ENCODE results near the gene SLFN12. TPM values are rescaled to one million over a fixed set of nuclear protein-coding genes. Genes with fewer than 3 reads are reported as not detected.
"Not testable (repeated sequence)": the region's sequence is repeated elsewhere in the genome, so short reads cannot be mapped to it uniquely, and the experiment has no call there.

The SLFN12 gene
- 10 to 100 TPM; 17.7 to 23.7 (median 20.0) TPM for polyA plus RNA-seq (ENCODE audit: insufficient read length in 3 of 3)

GRCh38 chr17:35432176-35433074 is at the start of gene SLFN12:
Gene SLFN12 (minus strand): TSS chr17:35432500. CDS start chr17:35423028, 9,472 bp downstream.
- DNase-seq (ENCODE audit: low read depth in 3 of 3, low spot score in 2 of 3): peak; percentile 86 to 91 (median 87)

DNA sequence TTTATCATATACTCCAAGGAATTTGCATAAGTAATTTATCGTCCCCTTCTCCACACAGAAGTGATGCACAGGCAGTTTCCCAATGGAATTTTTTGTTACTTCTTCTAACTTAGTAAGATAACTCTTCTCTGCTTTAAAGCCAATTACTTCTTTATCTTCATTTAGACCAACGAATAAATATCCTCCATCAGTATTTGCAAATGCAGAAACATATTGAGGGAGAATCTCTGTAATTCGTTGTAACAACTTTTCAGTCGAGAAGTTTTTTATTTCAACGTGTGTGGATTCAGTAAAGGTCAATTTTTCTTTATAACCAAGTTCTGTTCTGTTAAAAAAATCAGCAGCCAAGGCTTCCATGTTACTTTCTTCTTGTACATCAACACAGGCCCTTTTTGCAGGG is 47.0 kb upstream of the SLFN12 start:
- DNase-seq (ENCODE audit: low read depth in 3 of 3, low spot score in 2 of 3): no peak

DNA sequence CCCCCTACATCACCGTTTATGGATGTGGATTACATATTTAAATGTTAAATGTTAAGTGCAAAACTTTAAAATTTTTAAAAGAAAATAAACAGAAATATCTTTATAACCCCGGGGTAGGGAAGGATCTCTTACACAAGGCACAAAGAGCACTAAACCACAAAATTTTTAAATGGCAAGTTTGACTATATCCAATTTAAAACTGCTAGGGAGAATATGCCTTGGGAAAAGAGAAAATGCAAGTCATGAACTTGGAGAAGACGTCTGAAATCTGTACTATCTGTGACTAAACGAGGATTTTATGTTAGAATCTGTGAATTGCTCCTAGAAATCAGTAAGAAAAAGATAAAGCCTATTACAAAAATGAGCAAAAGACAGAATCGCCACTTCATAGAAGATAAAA is 44.9 kb upstream of the SLFN12 start:
- DNase-seq (ENCODE audit: low read depth in 3 of 3, low spot score in 2 of 3): no peak

- no peak for DNase-seq (ENCODE audit: low read depth in 3 of 3, low spot score in 2 of 3)
Measured at GRCh38 chr17:35476283-35476820, 44.1 kb upstream of the SLFN12 start.

GRCh38 chr17:35468475-35468874 is 36.2 kb upstream of the SLFN12 start:
- no peak for DNase-seq (ENCODE audit: low read depth in 3 of 3, low spot score in 2 of 3)

DNA sequence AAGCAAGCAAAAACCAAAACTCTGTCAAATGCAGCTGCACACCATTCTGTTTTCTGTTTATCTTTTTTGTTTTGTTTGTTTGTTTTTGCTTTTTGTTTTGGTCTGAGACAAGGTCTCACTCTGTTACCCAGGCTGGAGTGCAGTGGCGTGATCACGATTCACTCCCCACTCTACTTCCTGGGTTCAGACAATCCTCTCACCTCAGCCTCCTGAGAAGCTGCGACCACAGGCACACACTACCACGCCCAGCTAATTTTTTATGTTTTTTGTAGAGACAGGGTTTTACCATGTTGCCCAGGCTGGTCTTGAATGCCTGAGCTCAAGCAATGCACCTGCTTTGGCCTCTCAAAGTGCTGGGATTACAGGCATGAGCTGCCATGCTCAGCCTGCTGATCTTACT is 35.5 kb upstream of the SLFN12 start:
- no peak for DNase-seq (ENCODE audit: low read depth in 3 of 3, low spot score in 2 of 3)

GRCh38 chr17:35460354-35460851 is 28.1 kb upstream of the SLFN12 start:
- DNase-seq (ENCODE audit: low read depth in 3 of 3, low spot score in 2 of 3): no peak

GRCh38 chr17:35454035-35454434 is 21.7 kb upstream of the SLFN12 start:
- DNase-seq (ENCODE audit: low read depth in 3 of 3, low spot score in 2 of 3): not testable (repeated sequence)

DNA sequence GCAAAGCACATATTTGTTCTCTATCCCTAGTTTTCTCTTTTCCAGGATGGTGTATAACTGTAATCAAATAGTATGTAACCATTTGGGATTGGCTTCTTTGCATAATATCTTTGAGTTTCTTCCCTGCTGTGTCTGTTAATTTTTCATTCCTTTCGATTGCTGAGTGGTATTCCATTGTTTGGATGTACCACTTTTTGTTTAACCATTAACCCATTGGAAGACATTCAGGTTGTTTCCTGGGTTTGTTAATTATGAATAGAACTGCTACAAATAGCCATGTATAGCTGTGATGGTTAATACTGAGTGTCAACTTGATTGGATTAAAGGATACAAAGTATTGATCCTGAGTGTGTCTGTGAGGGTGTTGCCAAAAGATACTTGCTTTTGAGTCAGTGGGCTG is 20.9 kb upstream of the SLFN12 start:
- DNase-seq (ENCODE audit: low read depth in 3 of 3, low spot score in 2 of 3): no peak

DNA sequence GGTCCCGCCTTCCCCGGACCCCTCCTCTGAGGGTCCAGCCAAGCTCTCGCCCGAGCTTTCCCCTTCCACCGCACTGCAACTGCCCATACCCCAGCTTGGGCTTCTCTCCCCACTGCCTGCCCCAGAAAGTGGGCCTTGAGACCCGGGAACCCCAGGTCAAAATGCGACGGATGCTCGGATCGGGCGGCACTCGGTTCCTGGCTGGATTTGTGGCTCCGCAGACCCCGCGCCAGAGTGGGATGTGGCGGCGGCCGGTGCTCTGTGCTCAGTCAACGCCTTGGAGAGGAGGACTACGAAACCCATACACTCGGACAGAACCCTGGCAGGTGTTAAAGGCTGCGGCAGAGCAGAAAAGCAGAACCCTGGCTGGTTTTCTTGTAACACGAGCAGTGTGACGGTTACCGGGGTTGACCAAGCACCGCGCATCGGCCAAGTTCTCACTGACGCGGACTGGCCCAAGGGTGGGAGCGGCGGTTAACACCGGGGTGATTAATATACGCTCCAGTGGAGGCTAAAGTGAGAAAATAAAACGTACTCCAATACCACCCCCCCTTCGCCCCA is 17.2 kb upstream of the SLFN12 start:
- no peak for DNase-seq (ENCODE audit: low read depth in 3 of 3, low spot score in 2 of 3)

- no peak for DNase-seq (ENCODE audit: low read depth in 3 of 3, low spot score in 2 of 3)
Measured at GRCh38 chr17:35448899-35449227, 16.6 kb upstream of the SLFN12 start.

DNA sequence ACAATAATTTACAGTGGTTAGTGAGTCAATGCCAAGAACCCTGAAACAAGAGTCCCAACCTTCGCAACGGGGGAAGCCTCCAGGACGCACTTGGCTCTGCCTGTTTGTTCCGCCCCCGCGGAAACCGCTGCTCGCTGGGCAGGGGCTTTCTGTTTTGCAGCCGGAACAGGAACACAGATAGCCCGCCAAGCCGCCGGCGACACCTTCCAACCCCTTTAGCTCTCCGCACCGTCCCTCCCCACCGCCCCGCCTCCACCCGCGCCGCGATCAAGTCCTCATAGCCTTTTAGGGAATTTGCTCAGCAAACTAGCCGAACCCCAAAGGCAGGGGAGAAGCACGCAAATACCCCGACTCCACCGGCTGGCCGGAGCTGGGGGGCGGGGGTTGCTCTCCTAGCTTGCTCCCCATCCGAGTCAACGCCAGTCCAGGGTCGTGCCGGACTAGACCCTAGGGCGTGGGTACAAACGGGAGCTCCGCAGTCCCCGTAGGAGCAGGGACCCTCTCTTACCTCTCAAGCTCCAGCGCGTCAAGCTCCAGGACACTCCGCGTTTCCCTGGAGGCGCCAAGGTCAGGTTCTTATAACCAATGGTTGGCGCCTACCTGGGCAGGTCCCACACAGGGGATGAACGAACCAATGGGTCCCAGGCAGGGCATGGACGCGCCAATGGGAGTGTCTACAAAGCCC is 16.1 kb upstream of the SLFN12 start, which contains the start of gene SLFN13:
SLFN13 (minus strand) TSS at position 553 of the 685 bp plus-strand sequence. CDS start 3,086 bp downstream, outside the sequence.
- DNase-seq (ENCODE audit: low read depth in 3 of 3, low spot score in 2 of 3): peak in 2 of 3 donors; percentile 52 to 72

- no peak for DNase-seq (ENCODE audit: low read depth in 3 of 3, low spot score in 2 of 3)
Measured at GRCh38 chr17:35447499-35447898, 15.2 kb upstream of the SLFN12 start.

- no peak for DNase-seq (ENCODE audit: low read depth in 3 of 3, low spot score in 2 of 3)
Measured at GRCh38 chr17:35438433-35438832, 6.1 kb upstream of the SLFN12 start.

DNA sequence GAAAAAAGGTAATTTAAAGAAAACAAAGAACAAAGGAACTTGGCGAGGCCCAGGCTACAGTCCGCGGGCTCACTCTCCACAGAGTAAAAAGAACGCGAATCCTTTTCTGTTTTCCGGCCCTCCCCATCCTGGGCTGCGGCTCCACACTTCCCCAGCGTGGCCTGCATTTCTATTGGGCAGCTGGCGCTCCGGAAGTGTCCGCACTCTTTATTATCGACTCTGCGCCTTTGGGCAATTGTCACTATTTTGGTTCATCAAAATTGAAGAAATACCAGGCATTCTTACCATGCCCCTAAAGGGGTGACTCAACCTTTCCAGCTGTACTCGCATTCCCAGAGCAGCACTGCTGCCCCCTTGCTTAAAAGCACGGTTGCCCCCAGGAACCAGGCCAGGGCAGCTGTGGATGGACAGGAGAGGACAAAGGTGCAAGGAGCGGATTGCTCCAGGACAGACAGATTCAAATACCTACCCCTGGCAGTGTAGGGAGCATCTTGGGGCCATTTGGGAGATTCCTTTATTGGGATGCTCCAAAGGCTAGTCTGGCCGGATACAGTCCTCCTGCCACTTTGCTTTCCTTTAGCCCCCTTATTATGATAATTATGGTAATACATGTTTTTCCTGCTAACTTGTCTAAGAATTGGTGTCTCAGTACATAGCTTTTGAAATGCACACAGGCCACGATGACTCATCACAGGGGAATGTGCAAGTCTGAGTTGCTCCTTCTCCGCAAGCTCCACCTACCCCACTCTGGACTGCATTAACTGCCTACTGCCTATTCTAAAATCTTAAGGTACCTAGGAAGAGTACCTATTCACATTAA is 985 bp upstream of the SLFN12 start:
- peak in 2 of 3 donors; percentile 72 to 73 for DNase-seq (ENCODE audit: low read depth in 3 of 3, low spot score in 2 of 3)

GRCh38 chr17:35429702-35430101 is 2.6 kb downstream of the SLFN12 start:
- DNase-seq (ENCODE audit: low read depth in 3 of 3, low spot score in 2 of 3): no peak

DNA sequence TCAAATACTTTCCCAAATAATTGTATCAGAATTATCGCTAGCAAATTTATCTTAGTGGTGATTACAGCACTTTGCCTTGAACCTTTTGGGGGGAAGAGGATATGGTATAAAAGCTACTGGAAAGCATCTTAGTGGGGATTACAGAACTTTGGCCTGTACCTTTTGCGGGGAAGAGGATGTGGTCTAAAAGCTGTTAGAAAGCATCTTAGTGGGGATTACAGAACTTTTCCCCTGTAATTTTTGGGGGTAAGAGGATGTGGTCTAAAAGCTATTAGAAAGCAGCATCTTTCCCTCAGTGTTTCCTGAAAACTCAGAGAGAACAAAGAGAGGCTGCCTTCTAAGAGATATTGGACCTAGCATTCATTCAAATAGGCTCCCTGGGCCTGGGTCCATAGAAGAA is 4.1 kb downstream of the SLFN12 start:
- DNase-seq (ENCODE audit: low read depth in 3 of 3, low spot score in 2 of 3): no peak

- no peak for DNase-seq (ENCODE audit: low read depth in 3 of 3, low spot score in 2 of 3)
Measured at GRCh38 chr17:35423761-35424160, 8.5 kb downstream of the SLFN12 start.

GRCh38 chr17:35421069-35421468 is 11.2 kb downstream of the SLFN12 start:
- DNase-seq (ENCODE audit: low read depth in 3 of 3, low spot score in 2 of 3): not testable (repeated sequence)

DNA sequence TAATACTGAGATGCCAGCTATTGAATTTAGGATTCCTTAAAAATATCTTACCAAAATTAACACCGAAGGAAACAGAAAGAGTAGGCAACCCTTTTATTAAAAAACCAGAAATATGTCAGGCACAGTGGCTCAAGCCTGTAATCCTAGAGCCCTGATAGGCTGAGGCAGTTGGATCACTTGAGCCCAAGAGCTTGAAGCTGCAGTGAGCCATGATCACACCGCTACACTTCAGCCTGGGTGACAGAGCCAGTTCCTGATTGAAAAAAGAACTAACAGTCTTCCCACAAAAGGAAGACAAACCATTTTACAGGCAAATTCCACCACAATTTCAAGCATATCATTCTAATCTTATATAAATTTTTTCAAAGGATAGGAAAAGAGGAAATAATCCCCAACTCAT is 15.6 kb downstream of the SLFN12 start:
- no peak for DNase-seq (ENCODE audit: low read depth in 3 of 3, low spot score in 2 of 3)

Measured in right renal cortex interstitium (tissue), 3 donors.